Neuronal stem cell (in vitro differentiated cells): Measurements from ENCODE around the gene CALHM6.

Source experiments
- DNase-seq: peaks from one replicate; pipeline ENCODE4 v3.0.0-alpha.2; 2013; ENCODE audit warnings: low spot score
- H2AFZ ChIP-seq: one replicate; pipeline ENCODE4 v1.6.1; 2013; ENCODE audit warnings: mild to moderate bottlenecking, low read length, inconsistent platforms
- H2AK5ac ChIP-seq: 2 replicates; pipeline ENCODE4 v1.6.1; 2013; ENCODE audit warnings: low read depth, mild to moderate bottlenecking, inconsistent platforms, low read length, moderate library complexity, mixed read lengths
- H2BK120ac ChIP-seq: 2 replicates; pipeline ENCODE4 v1.6.1; 2013; ENCODE audit warnings: low read depth, mild to moderate bottlenecking, inconsistent platforms, low read length, moderate library complexity, mixed read lengths
- H2BK12ac ChIP-seq: one replicate; pipeline ENCODE4 v1.6.1; 2013; ENCODE audit warnings: low read length, inconsistent platforms
- H2BK15ac ChIP-seq: 2 replicates; pipeline ENCODE4 v1.6.1; 2013; ENCODE audit warnings: mild to moderate bottlenecking, low read length, inconsistent platforms, mixed read lengths
- H2BK5ac ChIP-seq: one replicate; pipeline ENCODE4 v1.6.1; 2013; ENCODE audit warnings: inconsistent platforms, mild to moderate bottlenecking, low read length, moderate library complexity
- H3K14ac ChIP-seq: one replicate; pipeline ENCODE4 v1.6.1; 2013; ENCODE audit warnings: low read length, inconsistent platforms
- H3K18ac ChIP-seq: 2 replicates; pipeline ENCODE4 v1.6.1; 2013; ENCODE audit warnings: low read length, inconsistent platforms
- H3K23ac ChIP-seq: 2 replicates; pipeline ENCODE4 v1.6.1; 2013; ENCODE audit warnings: low read depth, mild to moderate bottlenecking, mixed read lengths, low read length, inconsistent platforms; ENCODE audit not compliant: poor library complexity
- H3K27ac ChIP-seq: replicated peaks from 3 replicates; pipeline ENCODE4 v1.5.1; 2013; ENCODE audit warnings: low read length, inconsistent platforms
- H3K27me3 ChIP-seq, 3 experiments: 2 replicates each; pipeline ENCODE4 v1.6.1; 2013; ENCODE audit warnings: low read length in 3 of 3, mild to moderate bottlenecking in 2 of 3, inconsistent platforms in 1 of 3, low read depth in 1 of 3, mixed read lengths in 1 of 3, moderate library complexity in 1 of 3; ENCODE audit not compliant: control insufficient read depth in 3 of 3, insufficient read depth in 3 of 3
- H3K36me3 ChIP-seq, 2 donors: replicated peaks in 1 of 2; 2 replicates each; pipeline ENCODE4 v1.6.1; 2013; ENCODE audit warnings: low read length in 2 of 2; ENCODE audit not compliant: control insufficient read depth in 2 of 2, insufficient read depth in 2 of 2
- H3K4ac ChIP-seq: 2 replicates; pipeline ENCODE4 v1.6.1; 2013; ENCODE audit warnings: inconsistent platforms, mild to moderate bottlenecking, low read length, moderate library complexity
- H3K4me1 ChIP-seq, 2 donors: 1 replicate in 1 of 2; 2 replicates in 1 of 2; pipeline ENCODE4 v1.6.1; 2013; ENCODE audit warnings: low read length in 2 of 2, low read depth in 1 of 2; ENCODE audit not compliant: control insufficient read depth in 2 of 2, insufficient read depth in 1 of 2
- H3K4me2 ChIP-seq: one replicate; pipeline ENCODE4 v1.6.1; 2013; ENCODE audit warnings: mild to moderate bottlenecking, low read length, inconsistent platforms; ENCODE audit not compliant: insufficient read depth, poor library complexity, severe bottlenecking
- H3K4me3 ChIP-seq, 2 donors: 2 replicates each; pipeline ENCODE4 v1.5.1; 2013; ENCODE audit warnings: low read length in 2 of 2, mild to moderate bottlenecking in 2 of 2, inconsistent platforms in 1 of 2, moderate library complexity in 1 of 2
- H3K79me1 ChIP-seq: one replicate; pipeline ENCODE4 v1.6.1; 2013; ENCODE audit warnings: low read depth, mild to moderate bottlenecking, inconsistent platforms, low read length, moderate library complexity
- H3K9ac ChIP-seq: one replicate; pipeline ENCODE4 v1.6.1; 2013; ENCODE audit warnings: mild to moderate bottlenecking, low read depth, low read length, inconsistent platforms; ENCODE audit not compliant: poor library complexity
- H3K9me3 ChIP-seq, 2 donors: replicated peaks in 1 of 2; 2 replicates each; pipeline versions ENCODE3 to v1.6.1; 2013; ENCODE audit warnings: low read length in 2 of 2, mild to moderate bottlenecking in 2 of 2, inconsistent platforms in 1 of 2, low read depth in 1 of 2, mixed read lengths in 1 of 2, moderate library complexity in 1 of 2; ENCODE audit not compliant: control insufficient read depth in 2 of 2, insufficient read depth in 1 of 2
- H4K8ac ChIP-seq: one replicate; pipeline ENCODE4 v1.6.1; 2013; ENCODE audit warnings: low read depth, mild to moderate bottlenecking, inconsistent platforms, low read length, moderate library complexity
- H4K91ac ChIP-seq: one replicate; pipeline ENCODE4 v1.6.1; 2013; ENCODE audit warnings: low read length, low read depth, mild to moderate bottlenecking, inconsistent platforms; ENCODE audit not compliant: poor library complexity
- WGBS, 2 donors: extraction: QIAGEN DNeasy Blood & Tissue Kit; methylation state at CpG; one replicate each; pipeline ENCODE4 v1.1.7; 2013; ENCODE audit warnings: missing lambda C conversion rate in 2 of 2, mixed read lengths in 1 of 2; ENCODE audit not compliant: insufficient read length in 2 of 2, insufficient replicate concordance in 1 of 2; ENCODE audit errors: extremely low coverage in 2 of 2; 5-methylcytosine and 5-hydroxymethylcytosine counted together

CALHM6 gene

GRCh38 chr6:116471531-116471930, 10.4 kb downstream of the CALHM6 start:
- WGBS, 2 donors = no CpG with 5 or more reads among the region's 1 CpG

GRCh38 chr6:116472706-116473105, 11.5 kb downstream of the CALHM6 start:
- no peak overlapping the region for H4K8ac ChIP-seq
- H3K9me3 ChIP-seq = peaks cover 0 to 3% of the 10 kb centered on the region in 2 donors
- H2AFZ ChIP-seq = no peak overlapping the region
- H2BK5ac ChIP-seq = no peak overlapping the region
- no peak overlapping the region for H4K91ac ChIP-seq
- whole genome bisulfite sequencing, 2 donors = no CpG with 5 or more reads among the region's 3 CpGs
- H3K23ac ChIP-seq = no peak overlapping the region
- H3K4me1 ChIP-seq = no peaks in the 10 kb centered on the region
- H2BK12ac ChIP-seq = no peak overlapping the region
- H3K18ac ChIP-seq = no peak overlapping the region
- no peak overlapping the region for H3K4me3 ChIP-seq
- H3K14ac ChIP-seq = no peak overlapping the region
- H2BK15ac ChIP-seq = no peak overlapping the region
- DNase-seq = no peak
- no peak overlapping the region for H3K27ac ChIP-seq
- no peak overlapping the region for H2AK5ac ChIP-seq
- no peak overlapping the region for H3K4me2 ChIP-seq
- no peak overlapping the region for H2BK120ac ChIP-seq
- H3K9ac ChIP-seq = no peak overlapping the region
- no peak overlapping the region for H3K4ac ChIP-seq
- no peaks in the 10 kb centered on the region for H3K27me3 ChIP-seq
- no peaks in the 10 kb centered on the region for H3K36me3 ChIP-seq
- H3K79me1 ChIP-seq = no peaks in the 10 kb centered on the region

More at GRCh38 chr6:116471531-116471930, 10.4 kb downstream of the CALHM6 start:
- H3K23ac ChIP-seq = no peak overlapping the region
- H4K8ac ChIP-seq = no peak overlapping the region
- H2BK12ac ChIP-seq = no peak overlapping the region
- H3K36me3 ChIP-seq = no peaks in the 10 kb centered on the region
- no peaks in the 10 kb centered on the region for H3K79me1 ChIP-seq
- H2AFZ ChIP-seq = no peak overlapping the region
- no peak overlapping the region for H3K9ac ChIP-seq
- H3K4me3 ChIP-seq = no peak overlapping the region
- no peak overlapping the region for H3K27ac ChIP-seq
- no peak overlapping the region for H4K91ac ChIP-seq
- no peak overlapping the region for H3K4ac ChIP-seq
- H3K9me3 ChIP-seq = peaks cover 0 to 3% of the 10 kb centered on the region in 2 donors
- no peak overlapping the region for H2BK15ac ChIP-seq
- H2BK5ac ChIP-seq = no peak overlapping the region
- no peak overlapping the region for H2BK120ac ChIP-seq
- H3K14ac ChIP-seq = no peak overlapping the region
- no peaks in the 10 kb centered on the region for H3K27me3 ChIP-seq
- H3K4me2 ChIP-seq = no peak overlapping the region
- H3K4me1 ChIP-seq = no peaks in the 10 kb centered on the region
- no peak overlapping the region for H2AK5ac ChIP-seq
- H3K18ac ChIP-seq = no peak overlapping the region
- no peak for DNase-seq

- DNase-seq = no peak
- H3K4me2 ChIP-seq = no peak overlapping the region
- no peak overlapping the region for H2BK5ac ChIP-seq
- H3K4me3 ChIP-seq = no peak overlapping the region
- H3K9ac ChIP-seq = no peak overlapping the region
- H2BK120ac ChIP-seq = no peak overlapping the region
- no peak overlapping the region for H3K14ac ChIP-seq
- no peak overlapping the region for H4K91ac ChIP-seq
- H3K18ac ChIP-seq = no peak overlapping the region
- no peaks in the 10 kb centered on the region for H3K27me3 ChIP-seq
- H3K23ac ChIP-seq = no peak overlapping the region
- H3K4me1 ChIP-seq = no peaks in the 10 kb centered on the region
- H3K36me3 ChIP-seq = no peaks in the 10 kb centered on the region
- no peaks in the 10 kb centered on the region for H3K79me1 ChIP-seq
- no peak overlapping the region for H2BK15ac ChIP-seq
- H3K27ac ChIP-seq = no peak overlapping the region
- no peak overlapping the region for H2BK12ac ChIP-seq
- H4K8ac ChIP-seq = no peak overlapping the region
- WGBS, 2 donors = no CpG with 5 or more reads among the region's 1 CpG
- no peak overlapping the region for H2AK5ac ChIP-seq
- H3K4ac ChIP-seq = no peak overlapping the region
- H3K9me3 ChIP-seq = no peaks in the 10 kb centered on the region
- H2AFZ ChIP-seq = peak overlapping the region; percentile 47
Observed at GRCh38 chr6:116475141-116475540, 14.0 kb downstream of the CALHM6 start.

GRCh38 chr6:116476002-116476678, 15.0 kb downstream of the CALHM6 start:
- Histone ChIP-seq H3K4me3 (no peak overlapping the region), H3K4me1 (no peaks in the 10 kb centered on the region), H3K23ac (no peak overlapping the region), H3K18ac (no peak overlapping the region), H3K27me3 (no peaks in the 10 kb centered on the region), H3K14ac (no peak overlapping the region), H3K27ac (no peak overlapping the region), H3K4me2 (no peak overlapping the region), H2AK5ac (no peak overlapping the region), H3K79me1 (no peaks in the 10 kb centered on the region), H4K8ac (no peak overlapping the region), H4K91ac (no peak overlapping the region), H3K36me3 (no peaks in the 10 kb centered on the region), H2BK120ac (no peak overlapping the region), H3K9me3 (no peaks in the 10 kb centered on the region), H3K4ac (no peak overlapping the region), H3K9ac (no peak overlapping the region), H2BK15ac (no peak overlapping the region), H2BK12ac (no peak overlapping the region), H2BK5ac (no peak overlapping the region), H2AFZ (no peak overlapping the region)
- DNase-seq = no peak
- no CpG with 5 or more reads among the region's 5 CpGs for WGBS, 2 donors
